Measurements from ENCODE around the gene CDK8.

CDK8 gene

GRCh38 chr13:26384587-26384986 is 130.7 kb downstream of the CDK8 start:
- Histone ChIP-seq H3K4me3 (ENCODE audit: low read depth, low read length) (no peak overlapping the region), H3K27ac (no peak overlapping the region), H3K9me3 (ENCODE audit: severe bottlenecking) (no peaks in the 10 kb centered on the region), H3K27me3 (ENCODE audit: insufficient read depth, low read depth, severe bottlenecking) (no peaks in the 10 kb centered on the region), H3K36me3 (peaks cover 66% of the 10 kb centered on the region)
- TF ChIP-seq CTCF (IDR thresholded peaks at IDR 0.05; ENCODE audit: low read depth, low read length) = no peak
- no peak for DNase-seq

GRCh38 chr13:26386026-26386425 is 132.1 kb downstream of the CDK8 start:
- Histone ChIP-seq H3K27me3 (ENCODE audit: insufficient read depth, low read depth, severe bottlenecking) (no peaks in the 10 kb centered on the region), H3K4me3 (ENCODE audit: low read depth, low read length) (no peak overlapping the region), H3K9me3 (ENCODE audit: severe bottlenecking) (no peaks in the 10 kb centered on the region), H3K27ac (no peak overlapping the region), H3K36me3 (peaks cover 80% of the 10 kb centered on the region)
- no peak for TF ChIP-seq CTCF (IDR thresholded peaks at IDR 0.05; ENCODE audit: low read depth, low read length)
- no peak for DNase-seq

- no peaks in the 10 kb centered on the region for H3K27me3 ChIP-seq (ENCODE audit: insufficient read depth, low read depth, severe bottlenecking)
- no peak overlapping the region for H3K4me3 ChIP-seq (ENCODE audit: low read depth, low read length)
- TF ChIP-seq CTCF (IDR thresholded peaks at IDR 0.05; ENCODE audit: low read depth, low read length) = no peak
- no peak for DNase-seq
- peaks cover 77% of the 10 kb centered on the region for H3K36me3 ChIP-seq
- H3K27ac ChIP-seq = no peak overlapping the region
- no peaks in the 10 kb centered on the region for H3K9me3 ChIP-seq (ENCODE audit: severe bottlenecking)
These were observed 136.3 kb downstream of the CDK8 start for GRCh38 chr13:26390203-26390602.

GRCh38 chr13:26400545-26400944 is 146.6 kb downstream of the CDK8 start:
- DNase-seq = no peak
- no peak overlapping the region for H3K4me3 ChIP-seq (ENCODE audit: low read depth, low read length)
- no peak overlapping the region for H3K27ac ChIP-seq
- no peaks in the 10 kb centered on the region for H3K27me3 ChIP-seq (ENCODE audit: insufficient read depth, low read depth, severe bottlenecking)
- no peak for TF ChIP-seq CTCF (IDR thresholded peaks at IDR 0.05; ENCODE audit: low read depth, low read length)
- H3K9me3 ChIP-seq (ENCODE audit: severe bottlenecking) = no peaks in the 10 kb centered on the region
- H3K36me3 ChIP-seq = peaks cover 89% of the 10 kb centered on the region

GRCh38 chr13:26401069-26401468 is 147.1 kb downstream of the CDK8 start:
- TF ChIP-seq CTCF (IDR thresholded peaks at IDR 0.05; ENCODE audit: low read depth, low read length) = no peak
- H3K36me3 ChIP-seq = peaks cover 89% of the 10 kb centered on the region
- no peaks in the 10 kb centered on the region for H3K27me3 ChIP-seq (ENCODE audit: insufficient read depth, low read depth, severe bottlenecking)
- H3K9me3 ChIP-seq (ENCODE audit: severe bottlenecking) = no peaks in the 10 kb centered on the region
- no peak overlapping the region for H3K4me3 ChIP-seq (ENCODE audit: low read depth, low read length)
- no peak for DNase-seq
- H3K27ac ChIP-seq = no peak overlapping the region

- DNase-seq = no peak
These were observed 147.7 kb downstream of the CDK8 start for GRCh38 chr13:26401578-26402021.

More at GRCh38 chr13:26401578-26402021, 147.7 kb downstream of the CDK8 start:
- TF ChIP-seq CTCF (IDR thresholded peaks at IDR 0.05; ENCODE audit: low read depth, low read length) = no peak
- peaks cover 93% of the 10 kb centered on the region for H3K36me3 ChIP-seq
- H3K4me3 ChIP-seq (ENCODE audit: low read depth, low read length) = no peak overlapping the region
- no peaks in the 10 kb centered on the region for H3K9me3 ChIP-seq (ENCODE audit: severe bottlenecking)
- no peak overlapping the region for H3K27ac ChIP-seq
- H3K27me3 ChIP-seq (ENCODE audit: insufficient read depth, low read depth, severe bottlenecking) = no peaks in the 10 kb centered on the region

All from WERI-Rb-1 (cell line).